Stimulated activated CD4-positive, alpha-beta T cell treated with anti-CD3 and anti-CD28 coated beads, TNF-alpha, amount 100 ng/mL, for 1 hour (primary cell): ENCODE data around the gene TMEM132E.

Experiments
- DNase-seq, 3 donors: peaks; one replicate each; pipeline ENCODE4 v3.0.0-alpha.2; 2020; ENCODE audit warnings: low read depth in 3 of 3, low spot score in 1 of 3

TMEM132E gene

GRCh38 chr17:34656801-34657200, 77.4 kb downstream of the TMEM132E start:
- no peak for DNase-seq

- DNase-seq, result no peak
Measured at GRCh38 chr17:34658811-34659560, 79.6 kb downstream of the TMEM132E start.

GRCh38 chr17:34663714-34664113, 84.3 kb downstream of the TMEM132E start:
- DNase-seq, result no peak

GRCh38 chr17:34665150-34665806, 85.9 kb downstream of the TMEM132E start:
- no peak for DNase-seq

GRCh38 chr17:34665819-34666763, 86.7 kb downstream of the TMEM132E start:
- DNase-seq, result no peak

- DNase-seq, result no peak
Measured at GRCh38 chr17:34667656-34668055, 88.3 kb downstream of the TMEM132E start.

GRCh38 chr17:34668206-34668605, 88.8 kb downstream of the TMEM132E start:
- no peak for DNase-seq

- no peak for DNase-seq
Measured at GRCh38 chr17:34669511-34669910, 90.1 kb downstream of the TMEM132E start.

- DNase-seq, result no peak
Measured at GRCh38 chr17:34670618-34671017, 91.2 kb downstream of the TMEM132E start.

- DNase-seq, result no peak
Measured at GRCh38 chr17:34671191-34671590, 91.8 kb downstream of the TMEM132E start.

- no peak for DNase-seq
Measured at GRCh38 chr17:34672176-34672785, 92.9 kb downstream of the TMEM132E start.

GRCh38 chr17:34673516-34673915, 94.1 kb downstream of the TMEM132E start:
- no peak for DNase-seq

GRCh38 chr17:34673995-34674890, 94.9 kb downstream of the TMEM132E start:
- DNase-seq, result no peak

- no peak for DNase-seq
Measured at GRCh38 chr17:34675143-34675542, 95.8 kb downstream of the TMEM132E start.

- DNase-seq, result no peak
Measured at GRCh38 chr17:34675605-34676004, 96.2 kb downstream of the TMEM132E start.

GRCh38 chr17:34680151-34680550, 100.8 kb downstream of the TMEM132E start:
- DNase-seq, result no peak

- DNase-seq, result no peak
Measured at GRCh38 chr17:34682305-34682704, 102.9 kb downstream of the TMEM132E start.

GRCh38 chr17:34683390-34683789, 104.0 kb downstream of the TMEM132E start:
- DNase-seq, result no peak
